IMR-90 (cell line): ENCODE results near the gene NAXE. TPM values are rescaled to one million over a fixed set of nuclear protein-coding genes. Genes with fewer than 3 reads are reported as not detected.

Source experiments
- ATAC-seq: fragments of 200-7000 bp; cut with Tn5 transposase; 2 replicates; pipeline ENCODE4 v1.9.1; 2020; ENCODE audit warnings: low read depth, mild to moderate bottlenecking, moderate library complexity
- BruUV-seq: library from RNA; stranded (reverse); fragments of 400-500 nt; replicated peaks from 2 replicates; lab custom pipeline; 2021; lab: Mats Ljungman, UMichigan
- CTCF ChIA-PET: fragments of 300-600 bp; formaldehyde crosslinking; extraction: SDS; loops from one replicate; lab custom pipeline; 2021; ENCODE audit warnings: antibody characterized with exemption; lab: Yijun Ruan, JAX
- POLR2A ChIA-PET: fragments of 300-600 bp; sonication (Branson Sonifier 250); formaldehyde crosslinking; loops from one replicate; lab custom pipeline; 2022; ENCODE audit warnings: antibody characterized with exemption; ENCODE audit not compliant: unreplicated experiment; lab: Charles Lee
- DNase-seq: peaks from one replicate; pipeline ENCODE4 v3.0.0; 2013
- H2AFZ ChIP-seq: replicated peaks from 2 replicates; pipeline ENCODE3; 2013; ENCODE audit warnings: low read length, mild to moderate bottlenecking; ENCODE audit not compliant: poor library complexity
- H2AK5ac ChIP-seq: 2 replicates; pipeline ENCODE4 v1.6.1; 2013; ENCODE audit warnings: low read depth, low read length, inconsistent platforms
- H2AK9ac ChIP-seq: replicated peaks from 2 replicates; pipeline ENCODE3; 2013; ENCODE audit warnings: mild to moderate bottlenecking, low read depth, low read length, moderate library complexity; ENCODE audit not compliant: poor library complexity
- H2BK120ac ChIP-seq: 2 replicates; pipeline ENCODE4 v1.6.1; 2013; ENCODE audit warnings: low read depth, low read length, inconsistent platforms
- H2BK15ac ChIP-seq: 3 replicates; pipeline ENCODE4 v1.6.1; 2013; ENCODE audit warnings: low read depth, low read length, inconsistent platforms
- H2BK20ac ChIP-seq: 2 replicates; pipeline ENCODE4 v1.6.1; 2013; ENCODE audit warnings: low read depth, mild to moderate bottlenecking, inconsistent platforms, low read length, moderate library complexity
- H2BK5ac ChIP-seq: 2 replicates; pipeline ENCODE4 v1.6.1; 2013; ENCODE audit warnings: mild to moderate bottlenecking, low read depth, low read length, inconsistent platforms; ENCODE audit not compliant: poor library complexity, severe bottlenecking
- H3K14ac ChIP-seq: replicated peaks from 2 replicates; pipeline ENCODE4 v1.6.1; 2013; ENCODE audit warnings: low read depth, low read length, inconsistent platforms
- H3K18ac ChIP-seq: 2 replicates; pipeline ENCODE4 v1.6.1; 2013; ENCODE audit warnings: low read depth, low read length, control low read depth
- H3K23ac ChIP-seq: 2 replicates; pipeline ENCODE4 v1.6.1; 2013; ENCODE audit warnings: low read depth, low read length, inconsistent platforms
- H3K27ac ChIP-seq: 2 replicates; pipeline ENCODE4 v1.5.1; 2013; ENCODE audit warnings: mild to moderate bottlenecking, control low read depth, low read length; ENCODE audit not compliant: insufficient read depth
- H3K27me3 ChIP-seq: 2 replicates; pipeline ENCODE4 v1.6.1; 2013; ENCODE audit warnings: low read length; ENCODE audit not compliant: control insufficient read depth, insufficient read depth
- H3K36me3 ChIP-seq: 2 replicates; pipeline ENCODE4 v1.6.1; 2013; ENCODE audit warnings: low read length, mixed read lengths; ENCODE audit not compliant: control insufficient read depth, insufficient read depth
- H3K4ac ChIP-seq: 2 replicates; pipeline ENCODE4 v1.6.1; 2013; ENCODE audit warnings: low read depth, low read length, inconsistent platforms
- H3K4me1 ChIP-seq: 2 replicates; pipeline ENCODE4 v1.6.1; 2013; ENCODE audit warnings: low read length, mixed read lengths; ENCODE audit not compliant: control insufficient read depth, insufficient read depth
- H3K4me2 ChIP-seq: 2 replicates; pipeline ENCODE4 v1.6.1; 2013; ENCODE audit warnings: low read depth, mild to moderate bottlenecking, control low read depth, low read length, moderate library complexity
- H3K4me3 ChIP-seq: 2 replicates; pipeline ENCODE4 v1.5.1; 2013; ENCODE audit warnings: low read depth, mild to moderate bottlenecking, control low read depth, low read length, moderate library complexity; ENCODE audit not compliant: insufficient read depth
- H3K56ac ChIP-seq: 2 replicates; pipeline ENCODE4 v1.6.1; 2013; ENCODE audit warnings: low read length, inconsistent platforms; ENCODE audit not compliant: insufficient read depth; ENCODE audit errors: extremely low read depth
- H3K79me1 ChIP-seq, 2 experiments: 2 replicates each; pipeline ENCODE4 v1.6.1; 2013; ENCODE audit warnings: low read length in 2 of 2, inconsistent platforms in 1 of 2, low read depth in 1 of 2
- H3K9ac ChIP-seq: 2 replicates; pipeline ENCODE4 v1.6.1; 2013; ENCODE audit warnings: low read depth, low read length, control low read depth
- H3K9me1 ChIP-seq: 2 replicates; pipeline ENCODE4 v1.6.1; 2013; ENCODE audit warnings: low read length, inconsistent platforms; ENCODE audit not compliant: insufficient read depth
- H3K9me3 ChIP-seq: 2 replicates; pipeline ENCODE4 v1.6.1; 2013; ENCODE audit warnings: low read length; ENCODE audit not compliant: control insufficient read depth, insufficient read depth
- H4K20me1 ChIP-seq: 2 replicates; pipeline ENCODE4 v1.6.1; 2013; ENCODE audit warnings: low read length, inconsistent platforms; ENCODE audit not compliant: insufficient read depth
- H4K5ac ChIP-seq: 2 replicates; pipeline ENCODE4 v1.6.1; 2013; ENCODE audit warnings: mild to moderate bottlenecking, low read depth, low read length, control low read depth
- H4K8ac ChIP-seq, 2 experiments: 2 replicates each; pipeline ENCODE4 v1.6.1; 2013; ENCODE audit warnings: low read depth in 2 of 2, low read length in 2 of 2, control low read depth in 1 of 2, inconsistent platforms in 1 of 2
- H4K91ac ChIP-seq: 2 replicates; pipeline ENCODE4 v1.6.1; 2013; ENCODE audit warnings: low read depth, low read length, inconsistent platforms; ENCODE audit not compliant: insufficient read depth
- BHLHE40 ChIP-seq: fragments of 150-350 bp; IDR thresholded peaks from 2 replicates; pipeline ENCODE4 v1.6.1; 2016; ENCODE audit warnings: mild to moderate bottlenecking, low read depth, low read length
- CEBPB ChIP-seq: IDR thresholded peaks from 2 replicates; pipeline ENCODE4 v1.6.1; 2012; ENCODE audit warnings: low read depth, low read length, improper control_type of control experiment
- CHD1 ChIP-seq: IDR thresholded peaks from 2 replicates; pipeline ENCODE4 v1.6.1; 2012; ENCODE audit warnings: low read depth, low read length, improper control_type of control experiment
- FOS ChIP-seq: fragments of 150-350 bp; IDR thresholded peaks from 2 replicates; pipeline ENCODE4 v1.6.1; 2016; ENCODE audit warnings: low read depth, low read length
- MAFK ChIP-seq: IDR thresholded peaks from 2 replicates; pipeline ENCODE4 v1.6.1; 2012; ENCODE audit warnings: low read depth, low read length, improper control_type of control experiment
- MAZ ChIP-seq: IDR thresholded peaks from 2 replicates; pipeline ENCODE4 v1.6.1; 2012; ENCODE audit warnings: low read depth, mild to moderate bottlenecking, low read length, improper control_type of control experiment, moderate library complexity, borderline replicate concordance
- MXI1 ChIP-seq: IDR thresholded peaks from 2 replicates; pipeline ENCODE4 v1.6.1; 2012; ENCODE audit warnings: low read depth, mild to moderate bottlenecking, low read length, moderate library complexity, borderline replicate concordance
- NFE2L2 ChIP-seq: fragments of 150-350 bp; IDR thresholded peaks from 2 replicates; pipeline ENCODE4 v1.6.1; 2016; ENCODE audit warnings: low read depth, mild to moderate bottlenecking, low read length
- POLR2A ChIP-seq: IDR thresholded peaks from 2 replicates; pipeline ENCODE4 v1.6.1; 2012; ENCODE audit warnings: mild to moderate bottlenecking, low read depth, low read length
- RAD21 ChIP-seq: IDR thresholded peaks from 2 replicates; pipeline ENCODE4 v1.6.1; 2012; ENCODE audit warnings: low read length, improper control_type of control experiment
- RCOR1 ChIP-seq: IDR thresholded peaks from 2 replicates; pipeline ENCODE4 v1.6.1; 2012; ENCODE audit warnings: mild to moderate bottlenecking, low read length, improper control_type of control experiment; ENCODE audit not compliant: insufficient replicate concordance
- RFX5 ChIP-seq: IDR thresholded peaks from 2 replicates; pipeline ENCODE4 v1.8.0; 2012; ENCODE audit warnings: low read depth, mild to moderate bottlenecking, low read length, moderate library complexity
- SMC3 ChIP-seq: fragments of 150-350 bp; IDR thresholded peaks from 2 replicates; pipeline ENCODE4 v1.6.1; 2016; ENCODE audit warnings: low read depth, mild to moderate bottlenecking, antibody characterized with exemption, low read length, moderate library complexity
- WGBS, 2 experiments: methylation state at CpG; one replicate each; pipeline versions ENCODE4 v1.1.5 to v1.1.7; 2013; ENCODE audit warnings: missing lambda C conversion rate in 2 of 2; ENCODE audit not compliant: insufficient read length in 1 of 2; ENCODE audit errors: extremely low coverage in 2 of 2; 5-methylcytosine and 5-hydroxymethylcytosine counted together
- dilution Hi-C: fragments of 300-500 bp; cut with HindIII; formaldehyde crosslinking; loops from one replicate; pipeline ENCODE4 v1.14.3; 2018; ENCODE audit warnings: low sequenced_read_pairs; ENCODE audit not compliant: unreplicated experiment
- in situ Hi-C: fragments of 300-500 bp; cut with MboI; formaldehyde crosslinking; loops from 3 replicates; pipeline ENCODE4 v1.14.3; 2019; ENCODE audit warnings: low sequenced_read_pairs, inconsistent platforms, mixed read lengths
- intact Hi-C: fragments of 100-400 bp; cut with micrococcal nuclease; formaldehyde crosslinking; loops from 2 replicates; pipeline ENCODE4 v1.10.0; 2022
- polyA plus RNA-seq, 3 experiments: library from polyadenylated mRNA; depleted of rRNA; stranded (reverse); fragments of >200 nt; gene quantifications; 2 replicates each; pipeline ENCODE4 v1.2.3, GENCODE V29; 2012; ENCODE audit warnings: low replicate concordance in 1 of 3
- total RNA-seq: library from RNA; depleted of rRNA; stranded (reverse); fragments of >200 nt; gene quantifications from 2 replicates; pipeline ENCODE4 v1.2.3, GENCODE V29; 2012
- TF ChIP-seq, protein P1 (sequence below): conservative IDR thresholded peaks from 2 replicates; pipeline ENCODE4 v1.5.1; 2012; ENCODE audit warnings: mild to moderate bottlenecking, low read depth, low read length, improper control_type of control experiment
- TF ChIP-seq, protein P2 (sequence below): fragments of 150-350 bp; IDR thresholded peaks from 2 replicates; pipeline ENCODE4 v1.6.1; 2017; ENCODE audit warnings: mild to moderate bottlenecking, antibody characterized with exemption, low read length, low read depth
- TF ChIP-seq, protein P3 (sequence below): fragments of 150-350 bp; IDR thresholded peaks from 2 replicates; pipeline ENCODE4 v1.6.1; 2016; ENCODE audit warnings: low read depth, mild to moderate bottlenecking, low read length, moderate library complexity, borderline replicate concordance

NAXE gene
- total and polyA plus RNA-seq, 2 of the 4 experiments (the other 2 are of a cell fraction) = 61.0 to 74.2 TPM

DNA sequence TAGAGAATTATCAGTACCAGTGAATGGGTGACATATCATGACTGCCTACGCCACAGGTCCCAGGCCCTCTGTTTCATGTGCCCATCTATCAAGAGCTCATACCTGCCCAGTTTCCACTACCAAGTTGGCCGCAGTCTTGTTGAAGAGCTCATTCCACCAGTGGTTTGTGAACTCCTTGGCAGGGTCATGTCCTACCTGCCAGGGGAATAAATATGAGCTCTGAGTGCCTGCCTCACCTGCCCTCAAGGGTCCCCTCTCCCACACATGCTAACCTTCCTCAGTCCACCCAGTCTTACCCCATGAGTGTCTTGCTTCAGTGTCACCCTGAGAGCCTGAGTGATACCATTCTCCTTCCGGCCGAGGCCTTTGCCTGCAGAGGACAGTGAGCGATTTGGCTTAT, 6.5 kb downstream of the NAXE start:
- H3K36me3 ChIP-seq = peaks cover 33% of the 10 kb centered on the region
- no peak overlapping the region for H4K5ac ChIP-seq
- H3K4me3 ChIP-seq = no peak overlapping the region
- H3K27ac ChIP-seq = no peak overlapping the region
- in situ Hi-C loops (no loop called here), dilution Hi-C loops (no loop called here), intact Hi-C loops (no loop called here)
- POLR2A ChIA-PET = no interaction called here
- no peak overlapping the region for H2AK9ac ChIP-seq
- no peak overlapping the region for H2BK20ac ChIP-seq
- H2AFZ ChIP-seq = no peak overlapping the region
- H3K9me1 ChIP-seq = peaks cover 14% of the 10 kb centered on the region
- no peak overlapping the region for H3K14ac ChIP-seq
- BruUV-seq = no TSS peak
- no peak overlapping the region for H2BK15ac ChIP-seq
- DNase-seq = no peak
- no peak overlapping the region for H3K56ac ChIP-seq
- peaks cover 16 to 57% of the 10 kb centered on the region in 2 experiments for H3K79me1 ChIP-seq
- H2BK5ac ChIP-seq = no peak overlapping the region
- no peak overlapping the region for H4K8ac ChIP-seq
- H3K27me3 ChIP-seq = no peaks in the 10 kb centered on the region
- no peak for ATAC-seq
- no peaks in the 10 kb centered on the region for H3K9me3 ChIP-seq
- H2AK5ac ChIP-seq = no peak overlapping the region
- H2BK120ac ChIP-seq = no peak overlapping the region
- TF ChIP-seq CEBPB = no peak
- no peak for TF ChIP-seq RFX5
- TF ChIP-seq FOS = no peak
- no peak for TF ChIP-seq NFE2L2
- TF ChIP-seq MAZ = no peak
- no peak for TF ChIP-seq RAD21
- TF ChIP-seq MAFK = no peak
- TF ChIP-seq, protein P1, sequence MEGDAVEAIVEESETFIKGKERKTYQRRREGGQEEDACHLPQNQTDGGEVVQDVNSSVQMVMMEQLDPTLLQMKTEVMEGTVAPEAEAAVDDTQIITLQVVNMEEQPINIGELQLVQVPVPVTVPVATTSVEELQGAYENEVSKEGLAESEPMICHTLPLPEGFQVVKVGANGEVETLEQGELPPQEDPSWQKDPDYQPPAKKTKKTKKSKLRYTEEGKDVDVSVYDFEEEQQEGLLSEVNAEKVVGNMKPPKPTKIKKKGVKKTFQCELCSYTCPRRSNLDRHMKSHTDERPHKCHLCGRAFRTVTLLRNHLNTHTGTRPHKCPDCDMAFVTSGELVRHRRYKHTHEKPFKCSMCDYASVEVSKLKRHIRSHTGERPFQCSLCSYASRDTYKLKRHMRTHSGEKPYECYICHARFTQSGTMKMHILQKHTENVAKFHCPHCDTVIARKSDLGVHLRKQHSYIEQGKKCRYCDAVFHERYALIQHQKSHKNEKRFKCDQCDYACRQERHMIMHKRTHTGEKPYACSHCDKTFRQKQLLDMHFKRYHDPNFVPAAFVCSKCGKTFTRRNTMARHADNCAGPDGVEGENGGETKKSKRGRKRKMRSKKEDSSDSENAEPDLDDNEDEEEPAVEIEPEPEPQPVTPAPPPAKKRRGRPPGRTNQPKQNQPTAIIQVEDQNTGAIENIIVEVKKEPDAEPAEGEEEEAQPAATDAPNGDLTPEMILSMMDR = no peak
- TF ChIP-seq CHD1 = no peak
- no peak for TF ChIP-seq MXI1
- TF ChIP-seq, protein P2, sequence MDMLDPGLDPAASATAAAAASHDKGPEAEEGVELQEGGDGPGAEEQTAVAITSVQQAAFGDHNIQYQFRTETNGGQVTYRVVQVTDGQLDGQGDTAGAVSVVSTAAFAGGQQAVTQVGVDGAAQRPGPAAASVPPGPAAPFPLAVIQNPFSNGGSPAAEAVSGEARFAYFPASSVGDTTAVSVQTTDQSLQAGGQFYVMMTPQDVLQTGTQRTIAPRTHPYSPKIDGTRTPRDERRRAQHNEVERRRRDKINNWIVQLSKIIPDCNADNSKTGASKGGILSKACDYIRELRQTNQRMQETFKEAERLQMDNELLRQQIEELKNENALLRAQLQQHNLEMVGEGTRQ = no peak
- no peak for TF ChIP-seq SMC3
- no peak for TF ChIP-seq POLR2A
- no peak for TF ChIP-seq RCOR1
- TF ChIP-seq, protein P3, sequence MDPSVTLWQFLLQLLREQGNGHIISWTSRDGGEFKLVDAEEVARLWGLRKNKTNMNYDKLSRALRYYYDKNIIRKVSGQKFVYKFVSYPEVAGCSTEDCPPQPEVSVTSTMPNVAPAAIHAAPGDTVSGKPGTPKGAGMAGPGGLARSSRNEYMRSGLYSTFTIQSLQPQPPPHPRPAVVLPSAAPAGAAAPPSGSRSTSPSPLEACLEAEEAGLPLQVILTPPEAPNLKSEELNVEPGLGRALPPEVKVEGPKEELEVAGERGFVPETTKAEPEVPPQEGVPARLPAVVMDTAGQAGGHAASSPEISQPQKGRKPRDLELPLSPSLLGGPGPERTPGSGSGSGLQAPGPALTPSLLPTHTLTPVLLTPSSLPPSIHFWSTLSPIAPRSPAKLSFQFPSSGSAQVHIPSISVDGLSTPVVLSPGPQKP = no peak
- TF ChIP-seq BHLHE40 = no peak
- no peak overlapping the region for H3K4ac ChIP-seq
- H3K23ac ChIP-seq = no peak overlapping the region
- H3K4me2 ChIP-seq = no peak overlapping the region
- H4K91ac ChIP-seq = no peak overlapping the region
- H3K18ac ChIP-seq = no peak overlapping the region
- WGBS, 2 experiments = 93% methylated on average over 5 of the region's 5 CpGs; no CpG with 5 or more reads in 1 of the 2 experiments
- CTCF ChIA-PET = no interaction called here
- H3K9ac ChIP-seq = no peak overlapping the region
- 0 out of 2 replicates have a peak, but pooled peaks cover 4% of the 10 kb centered on the region for H3K4me1 ChIP-seq
- H4K20me1 ChIP-seq = no peaks in the 10 kb centered on the region
